ENCODE measurements around the gene NDUFV2. TPM values are rescaled to one million over a fixed set of nuclear protein-coding genes. Genes with fewer than 3 reads are reported as not detected.
A peak's percentile ranks its signal among the peaks of the same experiment; 100 is the strongest.

Gene NDUFV2
- total and polyA plus RNA-seq, 2 of the 8 experiments (the other 6 are each of a cell fraction or from before 2014, with no cell fraction given), result 90.8 to 191 TPM

- no peak overlapping the region for H3K9ac ChIP-seq (replicated peaks in 1 of 4; ENCODE audit: extremely low read depth in 1 of 4, low read depth in 3 of 4, low read length in 3 of 4)
- H3K36me3 ChIP-seq (ENCODE audit: control insufficient read depth in 2 of 4, insufficient read depth in 4 of 4, low read length in 3 of 4), result no peaks in the 10 kb centered on the region
- no peak overlapping the region for H2BK12ac ChIP-seq (ENCODE audit: low read depth, low read length)
- no peaks in the 10 kb centered on the region for H4K20me1 ChIP-seq (replicated peaks in 1 of 2; ENCODE audit: control insufficient read depth in 1 of 2, insufficient read depth in 2 of 2, low read length in 2 of 2)
- H2BK5ac ChIP-seq (ENCODE audit: low read depth, low read length), result no peak overlapping the region
- H4K5ac ChIP-seq (ENCODE audit: insufficient read length, low read depth, low read length), result no peak overlapping the region
- H3K14ac ChIP-seq (ENCODE audit: insufficient read length), result no peak overlapping the region
- no peaks in the 10 kb centered on the region for H3K4me1 ChIP-seq (replicated peaks in 1 of 4; ENCODE audit: control insufficient read depth in 3 of 4, insufficient read depth in 4 of 4, low read length in 3 of 4)
- H2AK5ac ChIP-seq (ENCODE audit: low read depth, low read length), result no peak overlapping the region
- no peak overlapping the region for H2AFZ ChIP-seq (ENCODE audit: low read length)
- TF ChIP-seq RAD21 (IDR thresholded peaks at IDR 0.05 in 1 of 2, conservative IDR thresholded peaks at IDR 0.05 in 1 of 2; ENCODE audit: low read depth in 2 of 2, low read length in 2 of 2) (0 out of 4 replicates have a peak, but pooled peaks of 1 of the 2 experiments have one; percentile 25), CBX5 (IDR thresholded peaks at IDR 0.05; ENCODE audit: low read depth, low read length) (no peak)
- H3K4ac ChIP-seq (replicated peaks; ENCODE audit: insufficient read length, low read depth, low read length), result no peak overlapping the region
- CTCF ChIA-PET (ENCODE audit: partially characterized antibody), result no interaction called here
- no peaks in the 10 kb centered on the region for H3K79me2 ChIP-seq (ENCODE audit: control insufficient read depth in 1 of 2, insufficient read depth in 2 of 2, low read length in 2 of 2)
- H3K4me2 ChIP-seq (ENCODE audit: insufficient read depth in 1 of 2, low read depth in 2 of 2, low read length in 2 of 2), result no peak overlapping the region
- no peak overlapping the region for H2BK20ac ChIP-seq (ENCODE audit: low read length)
- H2BK120ac ChIP-seq (replicated peaks; ENCODE audit: low read depth, low read length), result no peak overlapping the region
- H3K23me2 ChIP-seq (ENCODE audit: low read depth, low read length), result no peaks in the 10 kb centered on the region
- no peak overlapping the region for H2BK15ac ChIP-seq (ENCODE audit: low read length)
- no peak overlapping the region for H3K56ac ChIP-seq (replicated peaks; ENCODE audit: insufficient read length, low read depth, low read length)
- no peak overlapping the region for H3K18ac ChIP-seq (ENCODE audit: extremely low read depth, low read length)
- H3K4me3 ChIP-seq (ENCODE audit: extremely low read depth in 1 of 4, insufficient read depth in 2 of 4, low read depth in 3 of 4, low read length in 4 of 4), result no peak overlapping the region
- POLR2A ChIA-PET (ENCODE audit: partially characterized antibody), result no interaction called here
- no peak for DNase-seq (ENCODE audit: low read depth in 1 of 2, low spot score in 2 of 2)
- no peak overlapping the region for H3K23ac ChIP-seq (ENCODE audit: insufficient read length)
- 67% methylated on average over 1 of the region's 1 CpG; no CpG with 5 or more reads in 1 of the 2 experiments for WGBS, 2 experiments (ENCODE audit: extremely low coverage in 1 of 2, insufficient coverage in 1 of 2, insufficient read length in 1 of 2, insufficient replicate concordance in 2 of 2, low coverage in 1 of 2, low lambda C conversion rate in 2 of 2, missing lambda C conversion rate in 1 of 2)
- no peak overlapping the region for H4K8ac ChIP-seq (ENCODE audit: extremely low read depth, insufficient read depth, low read length)
- H3K27me3 ChIP-seq (replicated peaks in 1 of 4; ENCODE audit: control insufficient read depth in 3 of 4, extremely low read depth in 1 of 4, insufficient read depth in 3 of 4, low read length in 3 of 4), result no peaks in the 10 kb centered on the region
- no peak overlapping the region for H3K27ac ChIP-seq (ENCODE audit: low read depth, low read length)
- H3K79me1 ChIP-seq (ENCODE audit: low read depth, low read length), result no peaks in the 10 kb centered on the region
- no peak overlapping the region for H4K91ac ChIP-seq (replicated peaks; ENCODE audit: insufficient read length, low read length)
- H3K9me3 ChIP-seq (ENCODE audit: insufficient read depth in 2 of 2, low read depth in 1 of 2, low read length in 1 of 2), result peaks cover 16 to 19% of the 10 kb centered on the region in 2 experiments
- FAIRE-seq, result no peak
Measured at GRCh38 chr18:9055185-9055584, 47.3 kb upstream of the NDUFV2 start.
